Stimulated activated naive CD4-positive, alpha-beta T cell (primary cell): Measurements from ENCODE around the gene ACVR2B.

Source experiments
- DNase-seq, 6 experiments: peaks; one replicate each; lab custom pipeline; 2025; lab: John Stamatoyannopoulos, UW

ACVR2B gene

DNA sequence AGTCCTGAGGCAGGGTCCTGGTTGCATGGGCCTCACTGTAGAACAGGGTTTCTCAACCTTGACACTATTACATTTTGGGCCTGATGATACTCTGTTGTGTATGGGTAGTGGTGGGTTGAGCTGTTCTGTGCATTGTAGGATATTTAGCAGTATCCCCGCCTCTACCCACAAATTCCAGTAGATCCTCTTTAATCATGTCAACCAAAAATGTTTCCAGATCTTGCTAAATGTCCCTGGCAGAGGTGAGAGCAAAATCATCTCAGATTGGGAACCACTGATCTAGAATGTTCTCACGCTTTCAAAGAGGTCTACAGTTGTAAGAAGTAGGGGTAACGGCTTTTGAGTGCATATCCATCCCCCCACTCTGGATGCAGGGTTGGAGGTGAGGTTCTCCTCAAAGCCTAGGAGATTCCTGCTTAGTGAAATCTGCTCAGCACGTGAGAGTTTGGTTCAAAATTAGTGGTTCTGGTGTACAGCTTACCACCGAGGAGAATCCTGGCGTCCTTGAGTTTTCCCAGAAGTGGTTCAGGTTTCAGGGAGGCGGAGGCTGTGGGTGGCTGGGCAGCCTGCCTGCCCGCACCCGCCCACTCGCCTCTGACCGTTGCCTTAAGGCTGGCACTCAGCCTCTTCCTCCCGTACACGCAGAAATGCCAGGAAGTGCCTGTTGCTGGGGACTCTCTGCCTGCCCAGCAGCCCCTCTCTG, 5.3 kb downstream of the ACVR2B start:
- no peak for DNase-seq

DNA sequence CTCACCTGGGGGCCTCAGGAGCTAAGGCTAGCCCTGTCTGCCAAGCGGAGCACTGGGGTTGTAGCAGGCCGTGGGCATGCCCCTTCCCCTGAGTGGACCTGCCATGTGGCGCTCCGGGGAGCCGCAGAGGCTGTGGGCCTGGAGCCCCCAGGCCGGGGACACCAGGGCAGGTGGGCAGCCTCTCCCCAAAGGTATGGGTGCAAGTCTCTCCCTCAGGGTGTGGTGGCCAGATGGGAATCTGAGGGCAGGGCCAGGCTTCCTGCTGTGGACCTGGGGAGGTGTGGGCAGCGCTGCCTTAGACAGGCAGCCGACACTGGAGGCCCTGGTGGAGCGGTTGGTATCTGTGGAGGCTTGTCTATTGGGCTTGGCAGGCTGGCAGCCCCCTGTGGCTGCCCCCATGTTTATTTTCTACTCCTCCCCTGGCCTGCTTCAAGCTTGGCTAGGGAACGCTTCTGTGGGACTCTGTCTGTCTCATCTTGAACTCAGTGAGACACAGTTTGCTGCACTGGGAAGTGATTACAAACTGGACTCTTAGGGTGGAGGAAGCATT, 5.9 kb downstream of the ACVR2B start:
- no peak for DNase-seq

DNA sequence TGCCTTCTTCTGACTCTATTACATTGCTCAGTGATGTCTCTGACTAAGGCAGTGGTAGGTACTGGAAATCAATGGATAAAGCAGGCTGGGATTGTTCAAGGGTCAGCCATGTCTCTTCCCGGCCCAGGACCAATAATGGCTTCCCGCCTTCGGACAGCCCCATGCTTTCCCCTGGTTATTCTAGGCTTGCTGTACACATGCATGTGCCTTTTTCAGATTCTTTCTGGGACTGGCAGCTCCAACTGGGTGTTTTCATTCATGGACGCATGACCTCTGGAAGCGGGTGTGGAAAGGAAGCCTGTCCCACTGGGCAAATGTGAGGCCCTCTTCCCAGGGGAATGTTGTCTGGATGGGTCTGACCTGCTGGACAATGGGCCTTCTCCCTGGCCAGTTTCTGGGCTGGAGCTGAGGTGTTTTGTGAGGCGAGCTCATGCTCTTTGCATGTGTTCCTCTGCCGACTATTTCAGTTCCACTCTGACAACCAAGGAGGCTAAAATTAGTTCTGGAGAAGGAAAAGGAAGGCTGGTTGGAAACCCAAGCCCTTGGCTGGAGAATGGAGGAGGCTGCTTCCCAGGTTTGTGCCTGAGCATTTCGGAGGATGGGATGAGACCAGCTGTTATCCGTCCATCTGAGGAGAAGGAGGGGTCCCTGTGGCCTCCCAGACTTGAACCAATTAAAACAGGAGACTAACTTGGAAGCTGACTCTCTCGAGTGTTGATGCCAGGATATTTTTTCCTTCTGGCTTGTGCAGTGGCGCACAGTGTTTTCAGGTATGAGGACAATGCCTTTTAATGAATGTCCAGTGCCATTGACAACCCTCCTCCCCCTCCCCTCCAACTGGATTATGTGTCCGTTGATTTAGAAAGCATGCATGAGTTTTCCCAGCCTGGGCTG, 6.9 kb downstream of the ACVR2B start:
- DNase-seq: no peak

DNA sequence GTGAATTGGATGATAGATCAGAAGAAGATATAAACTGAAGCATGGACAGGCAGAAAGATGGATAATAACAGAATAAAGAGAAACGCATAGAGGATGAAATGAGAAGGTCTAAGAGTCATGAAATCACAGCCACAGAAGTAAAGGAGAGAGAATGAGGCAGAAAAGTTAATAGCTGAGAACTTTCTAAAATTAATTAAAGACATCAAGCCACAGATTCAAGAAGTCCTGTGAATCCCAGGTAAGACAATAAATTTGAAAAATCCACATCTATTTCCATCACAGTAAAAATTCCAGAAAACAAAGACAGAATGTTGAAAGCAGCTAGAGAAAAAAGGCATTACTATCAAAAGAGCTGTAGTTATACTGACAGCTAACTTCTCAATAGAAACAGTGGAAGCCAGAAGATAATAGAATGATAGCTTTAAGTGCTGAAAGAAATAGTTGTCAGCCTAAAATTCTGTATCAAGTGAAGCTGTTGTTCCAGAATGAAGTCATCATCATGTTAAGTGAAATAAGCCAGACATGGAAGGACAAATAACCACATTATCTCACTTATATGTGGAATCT, 12.0 kb downstream of the ACVR2B start:
- DNase-seq: no peak

DNA sequence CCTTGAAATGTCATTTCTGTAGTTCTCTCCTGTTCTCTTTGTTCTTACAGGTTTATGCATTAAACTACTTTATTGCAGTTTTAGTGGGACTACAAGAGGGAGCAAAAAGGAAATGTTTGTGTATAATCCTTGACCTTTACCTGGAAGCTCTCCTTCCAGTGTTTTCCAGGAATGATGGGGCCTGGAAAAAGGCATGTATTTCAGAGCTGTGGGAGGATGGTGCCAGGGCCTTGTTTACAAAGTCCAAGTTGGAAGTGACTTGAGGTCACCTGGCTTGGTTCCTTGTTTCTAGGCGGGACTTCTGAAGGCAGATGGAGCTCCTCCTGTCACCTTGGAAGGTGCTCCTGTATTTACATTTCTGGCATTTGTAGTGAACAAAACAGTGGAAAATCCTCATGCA, 15.1 kb downstream of the ACVR2B start:
- no peak for DNase-seq

DNA sequence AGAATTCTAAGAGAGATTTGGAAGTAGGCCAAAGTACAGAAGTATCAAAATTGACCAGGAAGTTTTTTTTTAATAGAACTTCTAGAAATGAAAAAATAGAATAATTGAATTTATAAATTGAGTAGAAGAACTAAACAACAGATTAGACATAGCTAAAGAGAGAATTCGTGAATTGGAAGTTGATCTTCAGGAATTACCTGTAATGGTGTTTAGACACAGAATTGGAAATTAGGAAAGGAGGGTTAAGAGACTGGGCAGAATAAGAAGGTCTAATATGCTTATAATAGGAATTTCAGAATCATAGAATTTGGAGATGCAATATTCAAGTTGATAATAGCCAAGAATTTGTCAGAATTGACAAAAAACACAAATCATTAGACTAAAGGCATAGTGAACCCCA, 16.2 kb downstream of the ACVR2B start:
- no peak for DNase-seq

DNA sequence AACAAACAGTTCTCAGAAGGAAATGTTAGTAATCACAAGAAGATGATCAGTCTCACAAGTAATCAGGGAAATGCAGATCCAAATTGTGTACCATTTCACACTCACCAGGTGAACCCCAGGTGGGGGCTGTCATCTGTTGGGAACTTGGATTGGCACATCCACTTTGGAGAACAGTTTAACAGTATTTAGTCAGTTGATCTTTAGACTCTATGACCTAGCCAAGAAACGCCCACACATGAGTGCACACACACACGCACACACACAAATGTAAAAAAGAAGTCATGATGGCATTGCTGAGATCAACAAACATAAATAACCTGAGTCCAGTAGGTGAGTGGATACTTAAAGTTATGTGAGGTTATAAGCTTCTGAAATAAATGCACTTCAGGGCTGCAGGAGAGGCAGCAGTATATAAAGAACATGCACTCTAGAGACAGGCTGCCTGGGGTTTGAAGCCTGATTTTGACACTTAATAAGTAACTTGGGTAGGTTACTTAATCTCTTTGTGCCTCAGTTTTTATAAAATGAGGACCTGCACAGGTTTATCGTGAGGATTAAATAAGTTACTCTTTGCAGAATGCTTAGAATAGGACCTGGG, 17.7 kb downstream of the ACVR2B start:
- no peak for DNase-seq

DNA sequence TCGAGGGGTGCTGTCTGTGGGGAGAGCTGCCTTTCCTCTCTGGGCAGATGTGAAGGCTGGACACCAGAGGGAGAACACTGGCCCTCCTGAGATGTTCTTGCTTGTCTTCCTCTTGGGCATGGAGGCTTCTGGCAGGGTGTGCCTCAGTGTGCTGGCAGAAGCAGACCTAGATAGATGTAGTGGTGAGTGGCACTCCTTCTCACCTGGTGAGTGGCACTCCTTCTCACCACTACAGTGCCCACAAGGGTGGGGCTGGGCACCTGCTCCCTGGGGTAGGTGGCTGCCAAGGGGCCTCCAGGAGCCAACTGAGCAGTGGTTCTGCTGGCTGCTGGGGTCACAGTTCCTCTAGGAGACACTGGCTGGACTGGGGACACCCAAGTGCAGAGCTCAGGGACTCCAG, 18.7 kb downstream of the ACVR2B start:
- DNase-seq: no peak

DNA sequence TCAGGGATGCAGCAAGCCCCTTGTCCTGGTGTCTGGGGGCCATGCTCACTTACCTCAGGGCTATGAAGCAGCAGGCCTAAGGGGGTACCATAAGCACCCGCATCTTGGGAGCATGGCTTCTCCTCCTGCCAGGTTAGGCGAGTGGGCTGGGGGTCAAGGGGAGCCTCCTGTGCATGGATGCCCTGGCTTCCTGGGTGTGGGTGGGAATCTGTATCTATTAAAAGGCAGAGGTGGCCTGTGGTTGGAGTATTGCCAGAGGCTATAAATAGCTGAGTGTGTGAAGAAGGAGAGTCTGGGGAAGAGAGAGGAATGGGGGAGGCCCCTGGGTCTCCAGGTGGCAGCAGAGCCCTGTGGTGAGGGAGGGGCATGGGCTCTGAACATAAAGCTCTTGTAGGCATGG, 19.5 kb downstream of the ACVR2B start:
- no peak for DNase-seq

DNA sequence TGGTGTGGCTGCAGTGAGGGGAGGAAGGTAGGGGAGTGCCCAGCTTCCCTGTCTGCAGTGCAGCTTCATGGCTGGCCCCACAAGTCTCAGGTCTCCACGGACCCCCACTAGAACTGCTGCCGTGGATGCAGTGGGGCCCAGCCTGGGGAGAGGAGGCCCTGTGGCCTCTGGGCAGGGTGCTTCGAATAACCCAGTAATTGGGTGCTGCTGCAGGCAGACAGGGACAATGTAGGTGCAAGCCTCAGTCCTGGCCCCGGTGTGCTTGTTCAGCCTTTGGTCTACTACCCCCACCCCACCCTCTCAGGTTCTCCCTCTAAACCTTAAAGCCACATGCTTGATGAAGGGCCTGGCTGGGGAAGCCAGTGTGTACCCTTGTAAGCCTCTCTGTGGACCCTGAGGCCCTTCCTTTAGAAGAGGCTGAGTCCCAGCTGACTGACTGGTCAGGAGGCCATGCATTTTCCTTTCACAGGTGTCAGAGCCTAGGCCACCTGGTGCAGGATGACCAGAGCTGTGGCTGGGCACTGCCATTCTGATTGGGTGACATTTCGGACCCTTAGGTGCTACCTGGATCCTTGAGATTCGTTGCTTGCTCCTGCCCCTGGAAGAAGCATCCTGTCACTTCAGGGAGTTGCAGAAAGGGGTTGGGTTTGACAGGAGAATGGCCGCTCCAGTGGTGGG, 21.4 kb downstream of the ACVR2B start:
- DNase-seq: no peak

DNA sequence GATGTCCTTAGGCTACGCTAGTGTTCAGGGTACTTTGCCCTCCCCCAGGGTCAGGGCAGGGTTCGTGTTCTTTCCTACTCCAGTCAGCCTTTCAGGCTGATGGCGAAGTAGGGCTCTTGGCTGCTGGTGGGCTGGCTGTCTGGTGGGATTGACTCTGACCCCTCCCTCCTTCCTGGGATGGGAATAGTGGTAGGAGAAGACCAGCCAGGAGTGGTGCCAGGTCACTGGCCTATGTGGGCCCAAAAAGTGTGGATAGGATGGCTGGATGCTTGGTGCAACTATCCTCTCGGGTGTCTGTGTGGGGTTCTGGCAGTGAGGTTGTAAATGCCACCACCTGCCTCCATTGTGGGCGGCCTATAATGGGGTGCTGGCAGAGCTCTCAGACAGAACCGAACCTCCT, 22.0 kb downstream of the ACVR2B start:
- no peak for DNase-seq

DNA sequence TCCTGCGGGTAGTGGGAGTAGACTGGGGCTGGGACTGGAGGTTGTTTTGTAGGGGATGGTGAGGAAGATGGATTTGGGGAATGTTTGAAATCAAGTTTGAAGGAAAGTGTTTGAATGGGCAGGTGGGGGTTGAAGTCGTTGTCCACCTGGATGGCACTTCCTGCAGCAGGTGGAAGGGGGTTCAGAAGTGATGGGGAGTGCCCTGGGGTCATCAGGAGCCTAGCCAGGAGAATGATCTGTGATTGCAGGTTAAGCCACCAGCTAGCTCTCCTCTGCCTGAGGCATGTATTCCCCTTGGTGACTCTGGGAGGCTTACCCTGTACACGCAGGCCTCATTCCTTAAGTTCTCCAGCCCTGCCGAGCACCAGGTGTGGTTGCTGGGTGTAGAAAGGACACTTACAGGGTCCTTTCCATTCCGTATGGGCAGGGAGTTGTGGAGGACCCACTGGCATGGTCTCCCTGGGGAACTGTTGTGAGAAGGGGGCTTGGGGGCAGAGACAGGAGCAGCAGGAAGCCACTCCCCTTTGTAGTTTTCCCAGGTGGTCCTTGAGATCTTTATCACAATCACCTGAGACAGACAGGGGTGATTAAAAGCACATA, 22.6 kb downstream of the ACVR2B start:
- no peak for DNase-seq

DNA sequence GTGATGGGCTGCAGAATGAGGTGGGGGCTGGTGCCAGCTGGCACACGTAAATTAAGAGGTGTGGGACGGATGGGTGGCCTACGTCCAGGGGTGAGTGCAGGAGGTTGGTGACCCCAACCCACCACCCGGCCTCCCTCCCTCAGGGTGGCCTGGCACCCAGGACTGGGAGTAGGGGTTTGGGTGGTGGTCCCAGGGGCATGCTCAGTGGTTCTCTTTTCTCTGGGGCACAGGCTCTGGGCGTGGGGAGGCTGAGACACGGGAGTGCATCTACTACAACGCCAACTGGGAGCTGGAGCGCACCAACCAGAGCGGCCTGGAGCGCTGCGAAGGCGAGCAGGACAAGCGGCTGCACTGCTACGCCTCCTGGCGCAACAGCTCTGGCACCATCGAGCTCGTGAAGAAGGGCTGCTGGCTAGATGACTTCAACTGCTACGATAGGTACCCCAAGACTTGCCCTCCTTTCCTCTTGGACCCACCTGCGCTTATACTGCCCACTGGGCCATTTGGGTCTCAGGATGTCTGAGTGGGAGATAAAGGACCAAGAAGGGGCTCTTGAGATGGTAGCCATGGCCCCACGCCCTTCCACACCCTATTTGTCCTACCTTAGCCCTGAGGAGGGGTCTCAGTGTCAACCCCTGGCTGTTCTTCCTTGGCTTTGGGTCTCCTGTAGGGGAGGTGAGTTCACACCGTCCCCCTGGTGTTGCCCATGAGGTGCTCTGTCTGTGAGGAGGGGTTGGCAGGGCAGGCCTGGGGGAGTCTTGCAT, 23.5 kb downstream of the ACVR2B start:
- no peak for DNase-seq

DNA sequence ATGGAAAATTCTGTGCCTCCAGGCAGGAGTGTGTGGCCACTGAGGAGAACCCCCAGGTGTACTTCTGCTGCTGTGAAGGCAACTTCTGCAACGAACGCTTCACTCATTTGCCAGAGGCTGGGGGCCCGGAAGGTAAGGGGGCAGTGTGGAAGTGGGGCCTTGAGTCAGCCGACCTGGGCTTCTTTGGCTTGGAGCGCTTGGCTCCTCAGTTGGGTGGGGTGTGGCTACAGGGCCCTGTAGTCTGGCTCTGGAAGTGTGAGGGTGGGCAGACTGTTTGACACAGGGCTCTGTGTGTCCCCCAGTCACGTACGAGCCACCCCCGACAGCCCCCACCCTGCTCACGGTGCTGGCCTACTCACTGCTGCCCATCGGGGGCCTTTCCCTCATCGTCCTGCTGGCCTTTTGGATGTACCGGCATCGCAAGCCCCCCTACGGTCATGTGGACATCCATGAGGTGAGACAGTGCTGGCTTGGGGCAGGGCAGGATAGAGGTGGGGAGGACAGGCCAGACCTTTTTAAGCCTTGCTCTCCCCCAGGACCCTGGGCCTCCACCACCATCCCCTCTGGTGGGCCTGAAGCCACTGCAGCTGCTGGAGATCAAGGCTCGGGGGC, 24.3 kb downstream of the ACVR2B start:
- no peak for DNase-seq

DNA sequence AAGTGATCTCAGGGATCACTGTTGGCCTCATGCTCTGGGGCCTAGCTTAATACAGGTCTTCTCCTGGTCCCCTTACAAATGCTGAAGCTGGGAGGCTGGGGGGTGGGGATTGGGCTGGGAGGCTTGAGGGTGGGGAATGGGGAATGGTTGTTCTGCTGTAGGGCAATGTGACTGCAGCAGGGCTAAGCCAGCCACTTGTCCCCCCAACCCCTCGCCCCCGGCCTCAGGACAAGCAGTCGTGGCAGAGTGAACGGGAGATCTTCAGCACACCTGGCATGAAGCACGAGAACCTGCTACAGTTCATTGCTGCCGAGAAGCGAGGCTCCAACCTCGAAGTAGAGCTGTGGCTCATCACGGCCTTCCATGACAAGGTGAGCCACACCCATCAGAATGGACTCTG, 25.2 kb downstream of the ACVR2B start:
- DNase-seq: no peak

DNA sequence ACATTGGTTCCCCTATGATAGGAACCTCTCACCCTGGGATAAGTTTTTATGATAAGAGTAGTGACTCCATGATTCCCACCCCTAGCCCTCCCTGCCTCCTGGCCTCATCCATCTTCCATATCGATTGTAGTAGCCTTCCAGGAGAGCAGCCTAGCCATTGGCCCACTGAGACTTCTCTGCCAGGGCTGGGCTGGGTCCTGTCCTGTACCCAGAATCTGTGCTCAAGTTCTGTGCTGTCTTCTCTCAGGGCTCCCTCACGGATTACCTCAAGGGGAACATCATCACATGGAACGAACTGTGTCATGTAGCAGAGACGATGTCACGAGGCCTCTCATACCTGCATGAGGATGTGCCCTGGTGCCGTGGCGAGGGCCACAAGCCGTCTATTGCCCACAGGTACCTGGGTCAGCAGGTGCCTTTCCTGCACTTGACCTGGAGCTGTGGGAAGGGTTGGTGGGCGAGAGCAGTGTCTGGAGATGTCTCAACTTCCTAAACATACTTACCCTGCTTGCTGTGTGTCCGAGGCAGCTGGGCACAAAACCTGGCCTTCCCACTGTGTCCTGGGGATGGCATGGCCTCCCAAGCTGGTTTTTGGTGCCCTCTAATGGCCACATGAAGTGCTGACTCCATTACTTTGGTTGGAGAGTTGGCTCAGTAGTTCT, 25.9 kb downstream of the ACVR2B start:
- DNase-seq: peak; percentile 9 to 65 (median 30)

DNA sequence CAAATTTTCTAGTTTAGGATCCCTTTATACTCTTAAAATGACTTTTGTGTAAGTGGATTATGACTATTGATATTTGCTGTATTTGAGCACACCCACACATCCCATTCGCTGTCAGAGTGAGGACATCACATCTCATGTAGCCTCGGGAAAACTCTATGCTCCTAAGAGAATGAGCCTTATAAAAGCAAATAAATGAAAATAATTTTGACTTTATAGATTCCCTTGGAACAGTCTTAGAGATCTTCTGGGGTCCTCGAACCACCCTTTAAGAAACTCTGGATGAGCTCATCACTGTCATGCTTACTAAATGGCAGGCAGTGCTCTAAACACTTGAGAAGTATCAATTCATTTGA, 26.4 kb downstream of the ACVR2B start:
- DNase-seq: no peak

DNA sequence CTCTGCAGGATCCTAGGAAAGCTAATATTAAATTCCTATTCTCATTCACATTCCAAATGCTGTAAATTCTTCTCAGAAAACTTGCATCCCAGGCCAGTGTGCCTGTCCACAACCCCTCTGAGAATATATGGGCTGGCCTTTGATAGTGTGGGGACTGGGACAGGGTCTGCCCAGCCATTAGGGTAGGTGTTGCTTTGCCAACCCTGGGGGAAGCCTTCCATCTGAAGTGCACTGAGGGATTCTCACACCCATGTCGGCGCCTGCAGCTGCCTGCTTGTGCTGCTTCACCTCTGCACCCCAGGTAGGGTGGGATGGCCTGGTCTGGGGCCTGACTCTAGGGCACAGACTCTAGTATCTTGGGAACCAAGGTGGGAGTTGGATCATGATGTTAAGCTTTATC, 27.2 kb downstream of the ACVR2B start:
- DNase-seq: no peak

DNA sequence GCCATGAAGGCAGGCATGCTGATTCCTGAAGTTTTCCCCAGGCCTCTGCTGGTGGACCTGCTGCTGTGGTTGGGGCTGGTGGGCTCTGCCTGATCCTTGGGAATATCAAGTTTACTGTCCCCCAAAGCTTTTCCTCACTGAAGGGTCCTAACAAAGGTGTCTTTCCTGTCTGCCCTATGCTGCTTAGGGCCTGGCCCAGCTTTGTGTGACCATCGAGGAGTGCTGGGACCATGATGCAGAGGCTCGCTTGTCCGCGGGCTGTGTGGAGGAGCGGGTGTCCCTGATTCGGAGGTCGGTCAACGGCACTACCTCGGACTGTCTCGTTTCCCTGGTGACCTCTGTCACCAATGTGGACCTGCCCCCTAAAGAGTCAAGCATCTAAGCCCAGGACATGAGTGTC, 29.3 kb downstream of the ACVR2B start:
- no peak for DNase-seq

DNA sequence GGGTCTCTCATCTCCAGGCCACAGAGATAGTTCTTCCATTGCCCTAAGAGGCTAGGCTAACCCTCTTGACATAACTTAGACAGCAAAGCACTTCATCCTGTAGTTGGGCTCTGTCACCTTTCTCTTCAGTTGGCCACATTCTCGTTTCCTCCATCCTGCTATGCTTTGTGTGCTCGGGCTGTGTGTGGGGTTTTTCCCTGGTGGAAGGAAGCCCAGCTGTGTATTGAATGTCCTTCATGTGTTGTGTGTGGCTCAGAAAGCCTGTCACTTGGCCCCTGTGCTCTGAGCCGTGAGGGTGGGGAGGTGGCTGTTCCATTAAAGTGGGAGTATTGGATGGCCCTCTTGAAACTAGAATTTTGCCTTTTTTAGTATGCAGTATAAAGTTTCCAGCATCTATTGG, 33.6 kb downstream of the ACVR2B start:
- no peak for DNase-seq
